ENCODE data around the gene PTPRJ. TPM values are rescaled to one million over a fixed set of nuclear protein-coding genes. Genes with fewer than 3 reads are reported as not detected.
"Not testable (repeated sequence)": the region's sequence is repeated elsewhere in the genome, so short reads cannot be mapped to it uniquely, and the experiment has no call there.

PTPRJ gene
- total RNA-seq, 1 experiment from 2014 or later, result 12.1 TPM

DNA sequence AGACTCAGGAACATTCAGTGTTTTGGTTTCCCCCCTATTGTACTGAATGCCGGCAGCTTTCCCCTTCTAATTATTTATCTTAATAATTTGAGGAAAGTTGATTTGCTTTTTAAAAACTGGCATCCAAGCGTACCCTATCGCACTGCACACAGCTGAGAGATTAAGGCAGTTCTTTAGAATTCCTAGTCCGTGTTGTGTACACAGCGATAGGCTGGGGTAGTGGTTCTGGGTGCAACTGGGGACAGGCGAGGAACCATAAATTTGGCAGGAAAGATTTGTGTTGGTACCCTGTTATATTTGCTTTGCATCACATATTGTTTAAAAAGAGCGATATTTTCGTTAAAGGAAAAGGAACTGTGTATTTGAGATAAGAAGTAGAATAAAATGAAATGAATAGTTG is 39.2 kb downstream of the PTPRJ start:
- Histone ChIP-seq H3K9me3 (ENCODE audit: low read depth, low read length, poor library complexity, severe bottlenecking) (no peaks in the 10 kb centered on the region), H3K36me3 (ENCODE audit: insufficient read depth, low read length, poor library complexity, severe bottlenecking) (no peaks in the 10 kb centered on the region), H3K27me3 (replicated peaks; ENCODE audit: insufficient read depth, low read depth, low read length, poor library complexity) (no peaks in the 10 kb centered on the region), H3K4me3 (ENCODE audit: low read depth, low read length, poor library complexity, severe bottlenecking) (no peak overlapping the region), H3K4me1 (ENCODE audit: insufficient read depth, low read length, poor library complexity, severe bottlenecking) (peaks cover 21% of the 10 kb centered on the region), H3K27ac (ENCODE audit: low read depth, low read length, poor library complexity, severe bottlenecking) (no peak overlapping the region)
- ChIA-PET CTCF (no interaction called here), POLR2A (ENCODE audit: low non-redundant PET) (no interaction called here)
- TF ChIP-seq EZH2 (IDR thresholded peaks at IDR 0.05; ENCODE audit: borderline replicate concordance, low read depth, low read length, poor library complexity, severe bottlenecking), result no peak
- BruUV-seq (replicated peaks), result no TSS peak
- intact Hi-C loops (cut with micrococcal nuclease; ENCODE audit: unreplicated experiment), result no loop called here
- DNase-seq (ENCODE audit: low spot score), result no peak

DNA sequence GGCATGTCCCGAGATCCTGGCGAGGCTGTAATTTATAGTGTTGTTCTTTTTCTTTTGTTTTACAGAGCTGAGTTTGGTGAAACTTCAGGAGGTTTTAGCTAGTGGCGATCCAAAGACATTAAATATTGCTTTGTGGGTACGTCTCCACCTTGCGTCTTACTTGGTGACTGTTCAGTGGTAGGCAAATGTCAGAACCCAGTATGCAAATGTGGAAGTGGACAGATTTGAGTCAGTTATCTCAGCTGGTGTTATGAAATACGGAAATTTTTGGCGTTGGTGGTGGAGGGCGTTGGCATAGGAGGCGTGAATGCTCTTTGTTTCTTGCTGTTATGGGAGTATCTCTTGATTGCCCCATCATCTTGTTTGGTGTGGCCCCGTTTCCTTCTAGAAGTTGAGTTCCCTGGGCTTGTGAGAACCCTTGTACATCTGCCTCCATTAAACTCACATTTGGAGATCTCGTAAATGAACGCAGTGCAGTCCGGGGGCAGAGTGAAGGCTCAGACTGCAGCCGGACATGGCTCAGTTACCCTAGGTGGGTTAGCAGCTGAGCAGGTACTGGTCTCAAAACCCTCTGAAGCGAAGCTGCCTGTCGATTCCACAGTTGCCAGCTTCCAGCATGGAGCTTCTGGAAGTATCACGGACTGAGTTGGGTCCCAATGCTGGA is 39.9 kb downstream of the PTPRJ start:
- no TSS peak for BruUV-seq (replicated peaks)
- POLR2A ChIA-PET (ENCODE audit: low non-redundant PET), result no interaction called here

DNA sequence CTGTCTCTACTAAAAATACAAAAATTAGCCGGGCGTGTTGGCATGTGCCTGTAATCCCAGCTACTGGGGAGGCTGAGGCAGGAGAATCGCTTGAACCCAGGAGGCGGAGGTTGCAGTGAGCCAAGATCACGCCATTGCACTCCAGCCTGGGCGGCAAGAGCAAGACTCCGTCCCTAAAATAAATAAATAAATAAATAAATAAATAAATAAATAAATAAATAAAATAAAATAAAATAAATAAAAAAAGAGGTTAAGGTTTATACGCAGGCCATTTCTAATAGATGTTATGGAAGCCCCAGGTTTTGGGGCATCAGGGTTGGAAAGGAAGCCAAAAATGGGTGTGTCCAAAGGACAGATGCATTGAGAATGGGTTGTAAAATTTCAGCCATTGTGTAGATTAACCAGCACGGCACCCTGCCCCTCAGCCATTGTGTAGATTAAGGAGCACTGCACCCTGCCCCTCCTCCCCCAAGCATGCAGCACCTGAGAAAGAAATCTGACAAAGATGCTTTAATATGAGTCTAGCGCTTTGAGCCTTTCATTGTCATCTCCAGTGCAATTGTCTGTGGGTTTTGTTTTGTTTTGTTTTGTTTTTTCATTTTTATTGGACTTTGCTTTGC is 41.0 kb downstream of the PTPRJ start:
- DNase-seq (ENCODE audit: low spot score); H3K9me3 ChIP-seq (ENCODE audit: low read depth, low read length, poor library complexity, severe bottlenecking); H3K36me3 ChIP-seq (ENCODE audit: insufficient read depth, low read length, poor library complexity, severe bottlenecking); POLR2A ChIA-PET (ENCODE audit: low non-redundant PET); BruUV-seq (replicated peaks); H3K27me3 ChIP-seq (replicated peaks; ENCODE audit: insufficient read depth, low read depth, low read length, poor library complexity); intact Hi-C loops (cut with micrococcal nuclease; ENCODE audit: unreplicated experiment); H3K27ac ChIP-seq (ENCODE audit: low read depth, low read length, poor library complexity, severe bottlenecking); H3K4me3 ChIP-seq (ENCODE audit: low read depth, low read length, poor library complexity, severe bottlenecking); CTCF ChIA-PET: not testable (repeated sequence)
- H3K4me1 ChIP-seq (ENCODE audit: insufficient read depth, low read length, poor library complexity, severe bottlenecking), result peaks cover 28% of the 10 kb centered on the region

More for the DNA sequence above, 39.9 kb downstream of the PTPRJ start:
- Histone ChIP-seq H3K27ac (ENCODE audit: low read depth, low read length, poor library complexity, severe bottlenecking) (no peak overlapping the region), H3K4me3 (ENCODE audit: low read depth, low read length, poor library complexity, severe bottlenecking) (no peak overlapping the region), H3K4me1 (ENCODE audit: insufficient read depth, low read length, poor library complexity, severe bottlenecking) (peaks cover 26% of the 10 kb centered on the region), H3K27me3 (replicated peaks; ENCODE audit: insufficient read depth, low read depth, low read length, poor library complexity) (no peaks in the 10 kb centered on the region), H3K9me3 (ENCODE audit: low read depth, low read length, poor library complexity, severe bottlenecking) (no peaks in the 10 kb centered on the region), H3K36me3 (ENCODE audit: insufficient read depth, low read length, poor library complexity, severe bottlenecking) (no peaks in the 10 kb centered on the region)
- CTCF ChIA-PET, result no interaction called here
- DNase-seq (ENCODE audit: low spot score), result no peak
- intact Hi-C loops (cut with micrococcal nuclease; ENCODE audit: unreplicated experiment), result no loop called here
- TF ChIP-seq, protein P1, sequence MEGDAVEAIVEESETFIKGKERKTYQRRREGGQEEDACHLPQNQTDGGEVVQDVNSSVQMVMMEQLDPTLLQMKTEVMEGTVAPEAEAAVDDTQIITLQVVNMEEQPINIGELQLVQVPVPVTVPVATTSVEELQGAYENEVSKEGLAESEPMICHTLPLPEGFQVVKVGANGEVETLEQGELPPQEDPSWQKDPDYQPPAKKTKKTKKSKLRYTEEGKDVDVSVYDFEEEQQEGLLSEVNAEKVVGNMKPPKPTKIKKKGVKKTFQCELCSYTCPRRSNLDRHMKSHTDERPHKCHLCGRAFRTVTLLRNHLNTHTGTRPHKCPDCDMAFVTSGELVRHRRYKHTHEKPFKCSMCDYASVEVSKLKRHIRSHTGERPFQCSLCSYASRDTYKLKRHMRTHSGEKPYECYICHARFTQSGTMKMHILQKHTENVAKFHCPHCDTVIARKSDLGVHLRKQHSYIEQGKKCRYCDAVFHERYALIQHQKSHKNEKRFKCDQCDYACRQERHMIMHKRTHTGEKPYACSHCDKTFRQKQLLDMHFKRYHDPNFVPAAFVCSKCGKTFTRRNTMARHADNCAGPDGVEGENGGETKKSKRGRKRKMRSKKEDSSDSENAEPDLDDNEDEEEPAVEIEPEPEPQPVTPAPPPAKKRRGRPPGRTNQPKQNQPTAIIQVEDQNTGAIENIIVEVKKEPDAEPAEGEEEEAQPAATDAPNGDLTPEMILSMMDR (conservative IDR thresholded peaks at IDR 0.05; ENCODE audit: low read depth, low read length), result no peak
- no peak for TF ChIP-seq EZH2 (IDR thresholded peaks at IDR 0.05; ENCODE audit: borderline replicate concordance, low read depth, low read length, poor library complexity, severe bottlenecking)

DNA sequence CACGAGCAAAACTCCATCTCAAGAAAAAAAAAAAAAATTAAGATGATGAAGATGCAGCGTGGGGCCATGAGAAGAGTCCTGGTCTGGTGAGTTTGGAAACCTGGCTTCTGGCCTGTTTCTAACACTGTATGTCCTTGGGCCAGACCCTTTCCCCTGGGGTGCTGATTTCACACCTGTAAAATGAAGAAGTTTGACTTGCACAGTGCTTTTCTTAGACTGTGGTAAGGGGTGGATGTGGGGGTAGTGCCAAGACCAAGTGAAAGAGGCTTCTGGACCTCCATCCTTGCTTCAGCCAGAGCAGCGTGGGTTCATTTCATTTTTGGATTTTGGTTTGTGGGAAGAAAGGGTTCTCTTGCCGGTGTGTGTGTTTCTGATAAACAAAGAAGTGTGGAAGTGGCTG is 42.1 kb downstream of the PTPRJ start:
- no peaks in the 10 kb centered on the region for H3K27me3 ChIP-seq (replicated peaks; ENCODE audit: insufficient read depth, low read depth, low read length, poor library complexity)
- H3K4me1 ChIP-seq (ENCODE audit: insufficient read depth, low read length, poor library complexity, severe bottlenecking), result peaks cover 28% of the 10 kb centered on the region
- POLR2A ChIA-PET (ENCODE audit: low non-redundant PET), result no interaction called here
- H3K36me3 ChIP-seq (ENCODE audit: insufficient read depth, low read length, poor library complexity, severe bottlenecking), result no peaks in the 10 kb centered on the region
- H3K27ac ChIP-seq (ENCODE audit: low read depth, low read length, poor library complexity, severe bottlenecking), result no peak overlapping the region
- no TSS peak for BruUV-seq (replicated peaks)
- intact Hi-C loops (cut with micrococcal nuclease; ENCODE audit: unreplicated experiment), result no loop called here
- TF ChIP-seq, protein P1 (conservative IDR thresholded peaks at IDR 0.05; ENCODE audit: low read depth, low read length), result no peak
- no peak for TF ChIP-seq EZH2 (IDR thresholded peaks at IDR 0.05; ENCODE audit: borderline replicate concordance, low read depth, low read length, poor library complexity, severe bottlenecking)
- H3K4me3 ChIP-seq (ENCODE audit: low read depth, low read length, poor library complexity, severe bottlenecking), result no peak overlapping the region
- no peak for DNase-seq (ENCODE audit: low spot score)
- CTCF ChIA-PET, result no interaction called here
- no peaks in the 10 kb centered on the region for H3K9me3 ChIP-seq (ENCODE audit: low read depth, low read length, poor library complexity, severe bottlenecking)

DNA sequence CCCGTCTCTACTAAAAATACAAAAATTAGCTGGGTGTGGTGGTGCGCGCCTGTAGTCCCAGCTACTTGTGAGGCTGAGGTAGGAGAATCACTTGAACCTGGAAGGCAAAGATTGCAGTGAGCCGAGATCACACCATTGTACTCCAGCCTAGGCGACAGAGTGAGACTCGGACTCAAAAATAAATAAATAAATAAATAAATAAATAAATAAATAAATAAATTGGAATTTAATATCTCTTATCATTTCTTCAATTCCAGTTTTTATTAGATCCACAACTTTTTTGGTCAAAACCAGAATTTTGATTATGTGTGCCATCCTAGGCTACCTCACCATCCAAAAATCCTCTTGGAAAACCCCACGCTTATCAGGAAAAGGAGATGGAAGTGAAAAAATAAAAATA is 43.2 kb downstream of the PTPRJ start:
- BruUV-seq (replicated peaks); DNase-seq (ENCODE audit: low spot score); H3K9me3 ChIP-seq (ENCODE audit: low read depth, low read length, poor library complexity, severe bottlenecking); CTCF ChIA-PET; H3K36me3 ChIP-seq (ENCODE audit: insufficient read depth, low read length, poor library complexity, severe bottlenecking); POLR2A ChIA-PET (ENCODE audit: low non-redundant PET); H3K4me3 ChIP-seq (ENCODE audit: low read depth, low read length, poor library complexity, severe bottlenecking); H3K27me3 ChIP-seq (replicated peaks; ENCODE audit: insufficient read depth, low read depth, low read length, poor library complexity); H3K27ac ChIP-seq (ENCODE audit: low read depth, low read length, poor library complexity, severe bottlenecking); intact Hi-C loops (cut with micrococcal nuclease; ENCODE audit: unreplicated experiment): not testable (repeated sequence)
- peaks cover 16% of the 10 kb centered on the region for H3K4me1 ChIP-seq (ENCODE audit: insufficient read depth, low read length, poor library complexity, severe bottlenecking)

All from A673 (cell line).